HCT116 (cell line): Measurements from ENCODE around the gene GOSR1. TPM values are rescaled to one million over a fixed set of nuclear protein-coding genes. Genes with fewer than 3 reads are reported as not detected.

Experiments used
- ATAC-seq: fragments of 200-7000 bp; cut with Tn5 transposase; 2 replicates; pipeline ENCODE4 v1.9.1; 2020; ENCODE audit warnings: mild to moderate bottlenecking, moderate library complexity
- BruUV-seq: library from RNA; stranded (reverse); fragments of 400-500 nt; replicated peaks from 2 replicates; lab custom pipeline; 2021; lab: Mats Ljungman, UMichigan
- CTCF ChIA-PET: fragments of 300-600 bp; sonication (Branson Sonifier 250); formaldehyde crosslinking; loops from one replicate; lab custom pipeline; 2021; ENCODE audit warnings: antibody characterized with exemption; lab: Charles Lee
- POLR2A ChIA-PET: fragments of 300-600, 350-600 bp; sonication (Branson Sonifier 250); formaldehyde crosslinking; loops from one replicate; lab custom pipeline; 2021; ENCODE audit warnings: antibody characterized with exemption; lab: Charles Lee
- RAD21 ChIA-PET, 2 experiments: fragments of 300-600 bp; sonication (Branson Sonifier 250); formaldehyde crosslinking; loops; one replicate each; lab custom pipeline; 2023; ENCODE audit warnings: low total read pairs in 2 of 2; ENCODE audit not compliant: uncharacterized antibody in 2 of 2, unreplicated experiment in 2 of 2, low non-redundant PET in 1 of 2; lab: Charles Lee
- DNase-seq: peaks from one replicate; pipeline ENCODE4 v3.0.0-alpha.2; 2010; ENCODE audit warnings: low read depth, low spot score
- H2AFZ ChIP-seq: fragments of 200-600 bp; shearing (Covaris generic), sonication (generic); 2 replicates; pipeline ENCODE4 v1.6.1; 2017; ENCODE audit warnings: low read depth, mixed run types, mixed read lengths, antibody characterized with exemption, low read length; ENCODE audit not compliant: poor library complexity, severe bottlenecking
- H3K27ac ChIP-seq: 2 replicates; pipeline ENCODE4 v1.5.1; 2012; ENCODE audit warnings: low read depth, low read length
- H3K27me3 ChIP-seq: fragments of 200-600 bp; sonication (generic); 2 replicates; pipeline ENCODE4 v1.6.1; 2016; ENCODE audit warnings: mixed run types, low read length, mixed read lengths; ENCODE audit not compliant: insufficient read depth
- H3K36me3 ChIP-seq, 2 experiments: fragments of 200-500 bp in 1 of 2; fragments of 200-600 bp in 1 of 2; sonication (Bioruptor generic) in 1 of 2; sonication (generic) in 1 of 2; 2 replicates each; pipeline versions ENCODE4 v1.5.1 to v1.6.1; 2014 to 2016; ENCODE audit warnings: low read length in 2 of 2, inconsistent platforms in 1 of 2, mixed read lengths in 1 of 2, mixed run types in 1 of 2; ENCODE audit not compliant: insufficient read depth in 2 of 2, control insufficient read depth in 1 of 2
- H3K4me1 ChIP-seq, 2 experiments: fragments of 200-600 bp in 1 of 2; sonication (generic) in 1 of 2; 2 replicates each; pipeline versions ENCODE4 v1.5.1 to v1.6.1; 2012 to 2017; ENCODE audit warnings: low read length in 2 of 2, inconsistent platforms in 1 of 2, mild to moderate bottlenecking in 1 of 2, mixed read lengths in 1 of 2, mixed run types in 1 of 2, moderate library complexity in 1 of 2; ENCODE audit not compliant: insufficient read depth in 2 of 2, control insufficient read depth in 1 of 2
- H3K4me2 ChIP-seq: fragments of 200-600 bp; sonication (generic); 2 replicates; pipeline ENCODE4 v1.6.1; 2017; ENCODE audit warnings: mixed run types, low read length, mixed read lengths
- H3K4me3 ChIP-seq, 2 experiments: fragments of 200-600 bp in 1 of 2; sonication (generic) in 1 of 2; replicated peaks in 1 of 2; 2 replicates each; pipeline ENCODE4 v1.5.1; 2011 to 2016; ENCODE audit warnings: low read length in 2 of 2, control low read depth in 1 of 2, low read depth in 1 of 2, mild to moderate bottlenecking in 1 of 2, mixed read lengths in 1 of 2, mixed run types in 1 of 2
- H3K79me2 ChIP-seq: fragments of 200-600 bp; sonication (generic); 2 replicates; pipeline ENCODE4 v1.6.1; 2017; ENCODE audit warnings: mild to moderate bottlenecking, mixed run types, low read length, moderate library complexity, mixed read lengths; ENCODE audit not compliant: insufficient read depth
- H3K9ac ChIP-seq: fragments of 200-600 bp; sonication (generic); 2 replicates; pipeline ENCODE4 v1.6.1; 2016; ENCODE audit warnings: low read length, mixed read lengths
- H3K9me2 ChIP-seq: fragments of 200-600 bp; sonication (generic), shearing (Covaris generic); 2 replicates; pipeline ENCODE4 v1.6.1; 2017; ENCODE audit warnings: mixed run types, mild to moderate bottlenecking, moderate library complexity; ENCODE audit not compliant: insufficient read depth
- H3K9me3 ChIP-seq, 2 experiments: fragments of 200-500 bp in 1 of 2; fragments of 200-600 bp in 1 of 2; sonication (Bioruptor generic) in 1 of 2; sonication (generic) in 1 of 2; 2 replicates each; pipeline ENCODE4 v1.6.1; 2014 to 2017; ENCODE audit warnings: low read length in 2 of 2, mixed read lengths in 2 of 2, inconsistent platforms in 1 of 2, low read depth in 1 of 2, mild to moderate bottlenecking in 1 of 2, mixed run types in 1 of 2, moderate library complexity in 1 of 2; ENCODE audit not compliant: control insufficient read depth in 1 of 2, insufficient read depth in 1 of 2
- H4K20me1 ChIP-seq: fragments of 200-600 bp; sonication (generic), shearing (Covaris generic); 2 replicates; pipeline ENCODE4 v1.6.1; 2017; ENCODE audit warnings: mixed run types, mild to moderate bottlenecking, moderate library complexity; ENCODE audit not compliant: insufficient read depth
- CBX3 ChIP-seq: IDR thresholded peaks from 2 replicates; pipeline ENCODE4 v1.6.1; 2012; ENCODE audit warnings: low read depth
- RAD21 ChIP-seq: IDR thresholded peaks from 2 replicates; pipeline ENCODE4 v1.6.1; 2012; ENCODE audit warnings: low read depth, mild to moderate bottlenecking
- REST ChIP-seq: IDR thresholded peaks from 2 replicates; pipeline ENCODE4 v1.6.1; 2012; ENCODE audit warnings: low read depth
- TCF7L2 ChIP-seq: IDR thresholded peaks from 2 replicates; pipeline ENCODE4 v1.7.0; 2011; ENCODE audit warnings: borderline replicate concordance, inconsistent platforms; ENCODE audit not compliant: insufficient read depth, insufficient read length; ENCODE audit errors: extremely low read depth
- ZFX ChIP-seq: fragments of 450-650 bp; IDR thresholded peaks from 2 replicates; pipeline ENCODE4 v1.6.1; 2017
- ZNF274 ChIP-seq: fragments of 200-500 bp; sonication (Bioruptor generic); IDR thresholded peaks from 2 replicates; pipeline ENCODE4 v1.6.1; 2014; ENCODE audit warnings: mild to moderate bottlenecking, low read depth, low read length, inconsistent platforms
- intact Hi-C: fragments of 100-400 bp; cut with micrococcal nuclease; formaldehyde crosslinking; loops from 2 replicates; pipeline ENCODE4 v1.10.0; 2022
- total RNA-seq: library from RNA; stranded (reverse); gene quantifications from one replicate; pipeline ENCODE4 v1.2.1, GENCODE V29; 2021; ENCODE audit not compliant: unreplicated experiment
- TF ChIP-seq, protein P1 (sequence below): IDR thresholded peaks from 2 replicates; pipeline ENCODE4 v1.6.1; 2012
- TF ChIP-seq, protein P2 (sequence below): IDR thresholded peaks from 2 replicates; pipeline ENCODE4 v1.6.1; 2011; ENCODE audit warnings: mild to moderate bottlenecking, low read length, moderate library complexity; ENCODE audit not compliant: insufficient replicate concordance; ENCODE audit errors: extremely low read depth
- TF ChIP-seq, protein P3 (sequence below): IDR thresholded peaks from 2 replicates; pipeline ENCODE4 v1.6.1; 2012

The GOSR1 gene
- total RNA-seq, 1 experiment from 2014 or later: 48.8 TPM

DNA sequence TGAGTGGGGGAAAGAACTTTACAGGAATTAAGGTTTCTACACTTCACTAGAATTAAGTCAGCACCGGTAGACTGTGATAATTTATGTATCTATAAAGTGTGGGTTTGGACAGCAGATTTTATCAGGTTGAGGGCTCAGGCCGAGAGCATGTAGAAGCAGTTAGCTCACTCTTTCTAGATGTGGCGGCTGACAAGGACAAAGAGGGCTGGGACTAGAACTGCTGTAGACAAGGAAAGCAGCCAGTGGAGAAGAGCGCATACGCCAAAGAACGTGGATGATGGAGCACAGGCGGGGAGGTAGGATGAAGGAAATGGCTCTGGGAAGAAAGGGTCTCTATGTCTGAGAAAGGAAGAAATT, 504 bp upstream of the GOSR1 start:
- peak overlapping the region; percentile 95 for H3K9ac ChIP-seq
- H3K36me3 ChIP-seq: peaks cover 0 to 7% of the 10 kb centered on the region in 2 experiments; a peak in 3 of 4 replicates

More for the DNA sequence above, 504 bp upstream of the GOSR1 start:
- Histone ChIP-seq H3K27me3 (no peaks in the 10 kb centered on the region), H3K4me1 (peaks cover 0 to 12% of the 10 kb centered on the region in 2 experiments; a peak in 3 of 4 replicates), H3K27ac (no peak overlapping the region), H3K4me2 (peak overlapping the region; percentile 83), H3K9me3 (no peaks in the 10 kb centered on the region), H3K4me3 (peak overlapping the region; percentile 81 to 87), H3K79me2 (peaks cover 40% of the 10 kb centered on the region), H2AFZ (peak overlapping the region; percentile 94), H4K20me1 (no peaks in the 10 kb centered on the region), H3K9me2 (no peaks in the 10 kb centered on the region)
- TF ChIP-seq TCF7L2 (no peak), CBX3 (no peak), REST (no peak), ZFX (no peak), RAD21 (no peak), ZNF274 (no peak)
- TF ChIP-seq, protein P1, sequence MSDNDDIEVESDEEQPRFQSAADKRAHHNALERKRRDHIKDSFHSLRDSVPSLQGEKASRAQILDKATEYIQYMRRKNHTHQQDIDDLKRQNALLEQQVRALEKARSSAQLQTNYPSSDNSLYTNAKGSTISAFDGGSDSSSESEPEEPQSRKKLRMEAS: no peak
- TF ChIP-seq, protein P2, sequence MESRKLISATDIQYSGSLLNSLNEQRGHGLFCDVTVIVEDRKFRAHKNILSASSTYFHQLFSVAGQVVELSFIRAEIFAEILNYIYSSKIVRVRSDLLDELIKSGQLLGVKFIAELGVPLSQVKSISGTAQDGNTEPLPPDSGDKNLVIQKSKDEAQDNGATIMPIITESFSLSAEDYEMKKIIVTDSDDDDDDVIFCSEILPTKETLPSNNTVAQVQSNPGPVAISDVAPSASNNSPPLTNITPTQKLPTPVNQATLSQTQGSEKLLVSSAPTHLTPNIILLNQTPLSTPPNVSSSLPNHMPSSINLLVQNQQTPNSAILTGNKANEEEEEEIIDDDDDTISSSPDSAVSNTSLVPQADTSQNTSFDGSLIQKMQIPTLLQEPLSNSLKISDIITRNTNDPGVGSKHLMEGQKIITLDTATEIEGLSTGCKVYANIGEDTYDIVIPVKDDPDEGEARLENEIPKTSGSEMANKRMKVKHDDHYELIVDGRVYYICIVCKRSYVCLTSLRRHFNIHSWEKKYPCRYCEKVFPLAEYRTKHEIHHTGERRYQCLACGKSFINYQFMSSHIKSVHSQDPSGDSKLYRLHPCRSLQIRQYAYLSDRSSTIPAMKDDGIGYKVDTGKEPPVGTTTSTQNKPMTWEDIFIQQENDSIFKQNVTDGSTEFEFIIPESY: no peak
- TF ChIP-seq, protein P3, sequence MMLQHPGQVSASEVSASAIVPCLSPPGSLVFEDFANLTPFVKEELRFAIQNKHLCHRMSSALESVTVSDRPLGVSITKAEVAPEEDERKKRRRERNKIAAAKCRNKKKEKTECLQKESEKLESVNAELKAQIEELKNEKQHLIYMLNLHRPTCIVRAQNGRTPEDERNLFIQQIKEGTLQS: no peak
- peak; percentile 43 for ATAC-seq
- no peak for DNase-seq
- CTCF ChIA-PET: interaction anchor here (0.9 to 1.9 kb wide), 8 partner anchors 10 to 372 kb away, joined by 3 to 7 read pairs (median 6); partner anchors contain the start of gene CRLF3
- intact Hi-C loops: loop anchor here (2.0 to 5.0 kb wide), 2 partner anchors 78 to 241 kb away; no protein-coding TSS in a partner anchor
- TSS peak; percentile 85 for BruUV-seq
- RAD21 ChIA-PET: interaction anchor here in 1 of 2 experiments (0.9 kb wide), 1 partner anchor 124 kb away, joined by 3 read pairs; no protein-coding TSS in a partner anchor
- POLR2A ChIA-PET: interaction anchor here (0.8 to 1.0 kb wide), 4 partner anchors 16 to 137 kb away, joined by 3 to 4 read pairs (median 4); no protein-coding TSS in a partner anchor
